ENCODE results near the gene VIT. TPM values are rescaled to one million over a fixed set of nuclear protein-coding genes. Genes with fewer than 3 reads are reported as not detected.

Gene VIT
- polyA plus RNA-seq, 3 donors, result 0.17 TPM; not detected in 2

GRCh38 chr2:36839976-36840617 is 143.6 kb downstream of the VIT start:
- no peak for DNase-seq (ENCODE audit: low read depth in 3 of 3, low spot score in 2 of 3)

- DNase-seq (ENCODE audit: low read depth in 3 of 3, low spot score in 2 of 3), result no peak
Observed at GRCh38 chr2:36843838-36844237, 147.3 kb downstream of the VIT start.

- no peak for DNase-seq (ENCODE audit: low read depth in 3 of 3, low spot score in 2 of 3)
Observed at GRCh38 chr2:36849265-36849664, 152.8 kb downstream of the VIT start.

- DNase-seq (ENCODE audit: low read depth in 3 of 3, low spot score in 2 of 3), result no peak
Observed at GRCh38 chr2:36854241-36854640, 157.7 kb downstream of the VIT start.

GRCh38 chr2:36855429-36855828 is 158.9 kb downstream of the VIT start:
- no peak for DNase-seq (ENCODE audit: low read depth in 3 of 3, low spot score in 2 of 3)

GRCh38 chr2:36857713-36858112 is 161.2 kb downstream of the VIT start:
- DNase-seq (ENCODE audit: low read depth in 3 of 3, low spot score in 2 of 3), result no peak

- DNase-seq (ENCODE audit: low read depth in 3 of 3, low spot score in 2 of 3), result no peak
Observed at GRCh38 chr2:36858551-36859365, 162.3 kb downstream of the VIT start.

- DNase-seq (ENCODE audit: low read depth in 3 of 3, low spot score in 2 of 3), result no peak
Observed at GRCh38 chr2:36859366-36859792, 162.9 kb downstream of the VIT start.

- DNase-seq (ENCODE audit: low read depth in 3 of 3, low spot score in 2 of 3), result no peak
Observed at GRCh38 chr2:36861896-36862295, 165.4 kb downstream of the VIT start.

Other genes starting within 250 kb of the VIT start
- gene FEZ2, start 98.5 kb upstream of the VIT start, polyA plus RNA-seq (ENCODE audit: insufficient read length in 3 of 3), result 10 to 100 TPM; 85.0 to 86.8 (median 85.8) TPM

Data from right renal cortex interstitium (tissue), 3 donors.